Thyroid gland (tissue), 4 donors: Measurements from ENCODE around the gene CABLES2. TPM values are rescaled to one million over a fixed set of nuclear protein-coding genes. Genes with fewer than 3 reads are reported as not detected.

ENCODE experiments used
- DNase-seq, 2 donors: peaks; one replicate each; pipeline ENCODE4 v3.0.0-alpha.2; 2019
- H3K27ac ChIP-seq, 3 donors: fragments of 200-600 bp; sonication (generic); 1 replicate in 2 of 3; 2 replicates in 1 of 3; pipeline ENCODE4 v1.5.1; 2016 to 2019; ENCODE audit warnings: mild to moderate bottlenecking in 1 of 3, moderate library complexity in 1 of 3
- H3K27me3 ChIP-seq: fragments of 200-600 bp; sonication (generic); one replicate; pipeline ENCODE4 v1.5.1; 2019
- H3K36me3 ChIP-seq, 2 donors: fragments of 200-600 bp; sonication (generic); one replicate each; pipeline ENCODE4 v1.5.1; 2016 to 2019
- H3K4me1 ChIP-seq, 2 donors: fragments of 200-600 bp; sonication (generic); one replicate each; pipeline ENCODE4 v1.5.1; 2017 to 2019
- H3K4me3 ChIP-seq, 3 donors: fragments of 200-600 bp; sonication (generic); replicated peaks in 1 of 3; 1 replicate in 2 of 3; 2 replicates in 1 of 3; pipeline ENCODE4 v1.5.1; 2016; ENCODE audit warnings: mild to moderate bottlenecking in 1 of 3
- H3K9me3 ChIP-seq: fragments of 200-600 bp; sonication (generic); one replicate; pipeline ENCODE4 v1.5.1; 2017
- POLR2A ChIP-seq, 2 donors: fragments of 450-650 bp; IDR thresholded peaks; one replicate each; pipeline ENCODE4 v1.6.1; 2017; ENCODE audit warnings: antibody characterized with exemption in 2 of 2, mild to moderate bottlenecking in 2 of 2, moderate library complexity in 1 of 2
- WGBS, 2 donors: methylation state at CpG; one replicate each; pipeline ENCODE4 v1.1.5; 2017; 5-methylcytosine and 5-hydroxymethylcytosine counted together
- intact Hi-C: fragments of 100-400 bp; cut with DNase I; formaldehyde crosslinking; loops from one replicate; pipeline ENCODE4 v1.15.1; 2023
- total RNA-seq, 4 donors: library from RNA; depleted of rRNA; stranded (reverse); fragments of >200 nt; gene quantifications; one replicate each; pipeline ENCODE4 v1.2.3, GENCODE V29; 2016
- TF ChIP-seq, protein P1 (sequence below), 6 experiments: fragments of 200-600 bp in 3 of 6; fragments of 450-650 bp in 3 of 6; sonication (generic) in 3 of 6; IDR thresholded peaks; one replicate each; pipeline ENCODE4 v1.5.1; 2016 to 2019; ENCODE audit warnings: antibody characterized with exemption in 6 of 6, mild to moderate bottlenecking in 2 of 6, inconsistent platforms in 1 of 6, moderate library complexity in 1 of 6

Gene CABLES2
- total RNA-seq, 4 donors from 2014 or later: 5.8 to 8.5 (median 7.7) TPM

DNA sequence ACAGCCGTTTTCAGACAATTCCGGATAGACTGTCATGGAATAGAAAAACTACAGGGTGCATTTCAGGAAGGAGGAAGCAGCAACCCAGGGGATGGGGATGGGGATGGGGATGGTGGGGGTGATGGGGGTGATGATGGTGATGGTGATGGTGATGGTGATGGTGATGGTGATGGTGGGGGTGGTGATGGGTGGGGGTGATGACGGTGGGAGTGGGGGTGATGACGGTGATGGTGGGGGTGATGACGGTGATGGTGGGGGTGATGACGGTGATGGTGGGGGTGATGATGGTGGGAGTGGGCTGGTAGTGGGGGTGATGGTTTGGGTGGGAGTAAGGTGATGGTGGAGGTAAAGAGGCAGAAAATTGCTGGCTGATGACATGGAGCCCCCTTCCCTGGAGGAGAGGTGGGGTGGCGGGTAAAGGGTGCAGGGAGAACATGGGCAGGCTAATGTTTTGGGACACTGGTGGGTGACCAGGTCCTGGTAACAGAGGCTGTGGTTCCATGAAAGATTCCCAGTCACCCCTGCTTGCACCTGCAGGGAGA lies 57.5 kb downstream of the CABLES2 start:
- Histone ChIP-seq H3K4me1 (peaks cover 29 to 48% of the 10 kb centered on the region in 2 donors), H3K27me3 (no peaks in the 10 kb centered on the region), H3K27ac (peak overlapping the region in 2 of 3 donors; percentile 64 to 92), H3K36me3 (peaks cover 9 to 14% of the 10 kb centered on the region in 2 donors), H3K4me3 (no peak overlapping the region), H3K9me3 (no peaks in the 10 kb centered on the region)
- TF ChIP-seq, protein P1, sequence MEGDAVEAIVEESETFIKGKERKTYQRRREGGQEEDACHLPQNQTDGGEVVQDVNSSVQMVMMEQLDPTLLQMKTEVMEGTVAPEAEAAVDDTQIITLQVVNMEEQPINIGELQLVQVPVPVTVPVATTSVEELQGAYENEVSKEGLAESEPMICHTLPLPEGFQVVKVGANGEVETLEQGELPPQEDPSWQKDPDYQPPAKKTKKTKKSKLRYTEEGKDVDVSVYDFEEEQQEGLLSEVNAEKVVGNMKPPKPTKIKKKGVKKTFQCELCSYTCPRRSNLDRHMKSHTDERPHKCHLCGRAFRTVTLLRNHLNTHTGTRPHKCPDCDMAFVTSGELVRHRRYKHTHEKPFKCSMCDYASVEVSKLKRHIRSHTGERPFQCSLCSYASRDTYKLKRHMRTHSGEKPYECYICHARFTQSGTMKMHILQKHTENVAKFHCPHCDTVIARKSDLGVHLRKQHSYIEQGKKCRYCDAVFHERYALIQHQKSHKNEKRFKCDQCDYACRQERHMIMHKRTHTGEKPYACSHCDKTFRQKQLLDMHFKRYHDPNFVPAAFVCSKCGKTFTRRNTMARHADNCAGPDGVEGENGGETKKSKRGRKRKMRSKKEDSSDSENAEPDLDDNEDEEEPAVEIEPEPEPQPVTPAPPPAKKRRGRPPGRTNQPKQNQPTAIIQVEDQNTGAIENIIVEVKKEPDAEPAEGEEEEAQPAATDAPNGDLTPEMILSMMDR (IDR thresholded peaks at IDR 0.05): no peak
- no peak for TF ChIP-seq POLR2A (IDR thresholded peaks at IDR 0.05)
- WGBS, 2 donors: 60 to 68% methylated on average over 5 to 6 of the region's 7 CpGs
- intact Hi-C loops: no loop called here
- DNase-seq: no peak

DNA sequence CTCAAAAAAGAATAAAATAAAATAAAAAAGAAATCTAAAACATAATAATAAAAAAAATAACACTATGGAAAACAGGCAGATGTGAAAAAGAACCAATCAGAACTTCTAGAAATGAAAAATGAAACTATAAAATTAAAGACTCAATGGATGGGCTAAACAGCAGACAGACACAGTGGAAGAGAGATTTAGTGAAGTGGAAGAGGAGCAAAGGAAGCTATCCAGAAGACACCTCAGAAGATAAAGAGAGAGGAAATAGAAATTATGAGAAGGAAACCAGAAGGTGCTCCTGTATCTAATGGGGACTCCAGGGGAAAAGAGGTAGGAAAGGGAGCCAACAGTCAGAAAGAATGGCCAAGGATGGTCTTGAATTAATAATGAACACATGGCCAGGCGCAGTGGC lies 58.5 kb downstream of the CABLES2 start:
- Histone ChIP-seq H3K9me3 (no peaks in the 10 kb centered on the region), H3K36me3 (peaks cover 9 to 14% of the 10 kb centered on the region in 2 donors), H3K4me3 (no peak overlapping the region), H3K4me1 (peaks cover 28 to 38% of the 10 kb centered on the region in 2 donors), H3K27ac (no peak overlapping the region), H3K27me3 (no peaks in the 10 kb centered on the region)
- TF ChIP-seq, protein P1 (IDR thresholded peaks at IDR 0.05): no peak
- TF ChIP-seq POLR2A (IDR thresholded peaks at IDR 0.05): no peak
- no peak for DNase-seq
- WGBS, 2 donors: 91 to 95% methylated on average over 1 of the region's 1 CpG
- intact Hi-C loops: no loop called here

DNA sequence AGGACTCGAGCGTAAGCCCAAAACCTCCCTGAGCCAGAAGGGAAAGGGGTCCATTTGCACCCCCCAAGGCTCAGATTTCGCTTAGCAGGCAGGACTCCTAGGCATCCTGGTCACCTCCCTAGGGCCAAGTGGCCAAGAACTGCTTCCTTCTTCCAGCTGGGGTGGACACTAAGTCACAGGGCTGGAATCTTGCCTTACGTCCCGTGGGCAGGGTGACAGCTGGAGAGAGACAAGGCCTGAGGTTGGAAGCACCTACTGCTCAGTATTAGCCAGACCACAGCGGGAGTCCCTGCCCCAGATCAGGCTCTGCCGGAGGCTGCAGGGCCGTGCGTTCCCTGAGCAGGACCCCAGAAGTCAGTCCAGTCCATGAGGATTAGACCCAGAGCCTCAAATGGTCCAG lies 59.6 kb downstream of the CABLES2 start:
- peaks cover 9 to 14% of the 10 kb centered on the region in 2 donors for H3K36me3 ChIP-seq
- WGBS, 2 donors: 75 to 76% methylated on average over 5 to 7 of the region's 9 CpGs
- TF ChIP-seq, protein P1 (IDR thresholded peaks at IDR 0.05): no peak
- no peak for TF ChIP-seq POLR2A (IDR thresholded peaks at IDR 0.05)
- peaks cover 19 to 28% of the 10 kb centered on the region in 2 donors for H3K4me1 ChIP-seq
- H3K27ac ChIP-seq: no peak overlapping the region
- no peak for DNase-seq
- H3K4me3 ChIP-seq: no peak overlapping the region
- H3K27me3 ChIP-seq: no peaks in the 10 kb centered on the region
- no peaks in the 10 kb centered on the region for H3K9me3 ChIP-seq
- intact Hi-C loops: no loop called here

DNA sequence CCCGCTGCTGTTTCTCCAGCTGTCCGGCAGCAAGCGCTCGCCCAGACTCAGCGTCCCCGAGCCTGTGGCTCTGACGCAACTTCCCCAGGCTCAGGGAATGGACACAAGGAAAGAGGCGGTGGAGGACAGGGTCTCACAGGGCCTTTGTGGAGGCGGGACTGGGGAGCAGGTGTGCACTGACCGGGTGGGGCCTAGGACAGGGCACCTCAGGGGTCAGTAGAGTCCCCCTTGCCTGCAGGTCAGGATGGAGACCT lies 60.0 kb downstream of the CABLES2 start:
- no peak overlapping the region for H3K4me3 ChIP-seq
- no peak overlapping the region for H3K27ac ChIP-seq
- 90 to 97% methylated on average over 6 to 8 of the region's 10 CpGs for WGBS, 2 donors
- intact Hi-C loops: no loop called here
- TF ChIP-seq POLR2A (IDR thresholded peaks at IDR 0.05): no peak
- TF ChIP-seq, protein P1 (IDR thresholded peaks at IDR 0.05): no peak
- peaks cover 9 to 14% of the 10 kb centered on the region in 2 donors for H3K36me3 ChIP-seq
- no peaks in the 10 kb centered on the region for H3K9me3 ChIP-seq
- no peaks in the 10 kb centered on the region for H3K27me3 ChIP-seq
- DNase-seq: no peak
- H3K4me1 ChIP-seq: peaks cover 16 to 24% of the 10 kb centered on the region in 2 donors

DNA sequence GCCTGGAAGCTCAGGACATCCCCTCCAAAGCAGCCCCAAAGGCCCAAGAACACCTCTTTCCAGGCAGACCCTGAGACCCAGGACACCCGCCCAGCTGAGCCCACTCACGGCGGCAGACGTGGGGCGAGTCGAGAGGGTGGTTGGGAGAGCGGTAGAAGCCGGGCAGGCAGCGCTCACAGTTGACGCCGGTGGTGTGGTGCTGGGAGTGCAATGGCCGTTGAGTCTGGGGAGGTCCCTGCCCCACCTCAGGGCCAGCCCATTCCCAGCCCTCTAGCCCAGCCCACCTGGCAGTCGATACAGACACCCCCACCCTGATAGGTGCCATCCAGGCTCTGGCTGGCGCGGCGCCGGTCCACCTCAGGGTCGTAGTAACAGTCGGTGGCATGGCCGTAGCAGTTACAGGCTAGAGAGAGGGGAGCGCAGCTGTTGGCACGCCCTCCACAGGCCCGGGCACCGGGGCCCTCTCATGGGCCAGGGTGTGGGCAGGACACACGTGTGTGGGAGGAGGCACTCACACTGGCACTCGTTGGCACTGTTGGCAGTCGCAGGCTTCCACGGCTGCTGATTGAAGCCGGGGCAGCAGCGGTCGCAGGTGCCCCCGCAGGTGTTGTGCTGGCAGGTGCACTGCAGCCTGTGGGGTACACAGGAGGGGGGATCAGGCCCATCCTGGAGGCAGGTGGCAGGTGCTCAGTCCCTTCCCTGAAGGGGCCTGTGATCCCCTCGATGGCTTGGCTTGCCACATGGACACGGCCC lies 60.5 kb downstream of the CABLES2 start:
- Histone ChIP-seq H3K36me3 (peaks cover 9% of the 10 kb centered on the region in 2 donors), H3K4me1 (peaks cover 11 to 19% of the 10 kb centered on the region in 2 donors), H3K4me3 (no peak overlapping the region), H3K9me3 (no peaks in the 10 kb centered on the region), H3K27me3 (no peaks in the 10 kb centered on the region), H3K27ac (no peak overlapping the region)
- intact Hi-C loops: no loop called here
- TF ChIP-seq POLR2A (IDR thresholded peaks at IDR 0.05): no peak
- TF ChIP-seq, protein P1 (IDR thresholded peaks at IDR 0.05): no peak
- no peak for DNase-seq
- WGBS, 2 donors: 94% methylated on average over 9 to 32 of the region's 34 CpGs
